Measurements from ENCODE around the gene ACBD7.
A peak's percentile ranks its signal among the peaks of the same experiment; 100 is the strongest.

Gene ACBD7

GRCh38 chr10:15088428-15089261 lies at the start of gene ACBD7:
ACBD7 (minus strand) TSS chr10:15088776; CDS start chr10:15088728, 48 bp downstream.
- peak; percentile 81 for DNase-seq

GRCh38 chr10:15137636-15138035 lies 49.1 kb upstream of the ACBD7 start:
- DNase-seq: no peak

- DNase-seq: no peak
Measured at GRCh38 chr10:15137036-15137359, 48.4 kb upstream of the ACBD7 start.

GRCh38 chr10:15136129-15137035 lies 47.8 kb upstream of the ACBD7 start:
- DNase-seq: no peak

GRCh38 chr10:15131330-15131729 lies 42.8 kb upstream of the ACBD7 start:
- no peak for DNase-seq

GRCh38 chr10:15124908-15125307 lies 36.3 kb upstream of the ACBD7 start:
- DNase-seq: no peak

GRCh38 chr10:15124190-15124589 lies 35.6 kb upstream of the ACBD7 start:
- DNase-seq: no peak

GRCh38 chr10:15123749-15124184 lies 35.2 kb upstream of the ACBD7 start:
- DNase-seq: no peak

- DNase-seq: no peak
Measured at GRCh38 chr10:15122477-15123030, 34.0 kb upstream of the ACBD7 start.

- DNase-seq: no peak
Measured at GRCh38 chr10:15121707-15122106, 33.1 kb upstream of the ACBD7 start.

- no peak for DNase-seq
Measured at GRCh38 chr10:15120523-15120922, 31.9 kb upstream of the ACBD7 start.

GRCh38 chr10:15118615-15119014 lies 30.0 kb upstream of the ACBD7 start:
- DNase-seq: no peak

- DNase-seq: no peak
Measured at GRCh38 chr10:15116225-15116624, 27.6 kb upstream of the ACBD7 start.

- DNase-seq: no peak
Measured at GRCh38 chr10:15113766-15114165, 25.2 kb upstream of the ACBD7 start.

GRCh38 chr10:15112657-15113056 lies 24.1 kb upstream of the ACBD7 start:
- DNase-seq: no peak

- peak; percentile 14 for DNase-seq
Measured at GRCh38 chr10:15106352-15107013, 17.9 kb upstream of the ACBD7 start.

GRCh38 chr10:15103513-15103912 lies 14.9 kb upstream of the ACBD7 start:
- DNase-seq: no peak

- DNase-seq: no peak
Measured at GRCh38 chr10:15099886-15100285, 11.3 kb upstream of the ACBD7 start.

GRCh38 chr10:15097011-15097812 lies 8.6 kb upstream of the ACBD7 start, which contains the start of gene RPP38:
RPP38 (plus strand) TSS chr10:15097355; CDS start chr10:15103315, 5,960 bp downstream.
- peak; percentile 94 for DNase-seq

- DNase-seq: no peak
Measured at GRCh38 chr10:15096661-15097010, 8.1 kb upstream of the ACBD7 start.

- DNase-seq: no peak
Measured at GRCh38 chr10:15092855-15093408, 4.4 kb upstream of the ACBD7 start.

- DNase-seq: no peak
Measured at GRCh38 chr10:15091418-15091817, 2.8 kb upstream of the ACBD7 start.
